NK-92 treated with Interleukin-12 subunit alpha and Interleukin-12 subunit beta, amount 100 ng/mL, for 24 hours (cell line): Measurements from ENCODE around the gene TPST2.
"Not testable (repeated sequence)": the region's sequence is repeated elsewhere in the genome, so short reads cannot be mapped to it uniquely, and the experiment has no call there.

Experiments
- DNase-seq: peaks from one replicate; lab custom pipeline; 2025; lab: John Stamatoyannopoulos, UW

Gene TPST2

GRCh38 chr22:26528518-26528917 is 61.4 kb downstream of the TPST2 start:
- not testable (repeated sequence) for DNase-seq

- no peak for DNase-seq
These were observed 62.1 kb downstream of the TPST2 start for GRCh38 chr22:26527574-26528465.

GRCh38 chr22:26527167-26527566 is 62.8 kb downstream of the TPST2 start:
- no peak for DNase-seq

- no peak for DNase-seq
These were observed 63.9 kb downstream of the TPST2 start for GRCh38 chr22:26525946-26526564.

GRCh38 chr22:26524870-26525269 is 65.1 kb downstream of the TPST2 start:
- no peak for DNase-seq

GRCh38 chr22:26522592-26522991 is 67.3 kb downstream of the TPST2 start:
- DNase-seq = no peak

- no peak for DNase-seq
These were observed 67.9 kb downstream of the TPST2 start for GRCh38 chr22:26522012-26522411.

GRCh38 chr22:26517429-26517828 is 72.5 kb downstream of the TPST2 start:
- DNase-seq = no peak

- no peak for DNase-seq
These were observed 73.4 kb downstream of the TPST2 start for GRCh38 chr22:26516503-26516902.

GRCh38 chr22:26515931-26516330 is 74.0 kb downstream of the TPST2 start:
- DNase-seq = no peak

- DNase-seq = no peak
These were observed 75.3 kb downstream of the TPST2 start for GRCh38 chr22:26514419-26515161.

- DNase-seq = no peak
These were observed 76.1 kb downstream of the TPST2 start for GRCh38 chr22:26513838-26514237.

- peak; percentile 79 for DNase-seq
These were observed 77.7 kb downstream of the TPST2 start, which contains the start of gene TFIP11 for GRCh38 chr22:26512149-26512793. Gene TFIP11, minus strand, starts transcription at chr22:26512473. Its CDS starts 2,201 bp downstream, at chr22:26510272.

GRCh38 chr22:26508148-26508547 is 81.8 kb downstream of the TPST2 start:
- DNase-seq = no peak

- DNase-seq = no peak
These were observed 86.2 kb downstream of the TPST2 start for GRCh38 chr22:26503758-26504157.

GRCh38 chr22:26502688-26503561 is 87.0 kb downstream of the TPST2 start:
- peak; percentile 59 for DNase-seq

GRCh38 chr22:26501996-26502395 is 87.9 kb downstream of the TPST2 start:
- DNase-seq = no peak

GRCh38 chr22:26499188-26499703 is 90.7 kb downstream of the TPST2 start:
- DNase-seq = no peak

- DNase-seq = no peak
These were observed 93.5 kb downstream of the TPST2 start for GRCh38 chr22:26496456-26496855.

GRCh38 chr22:26494506-26494905 is 95.4 kb downstream of the TPST2 start:
- no peak for DNase-seq

- DNase-seq = no peak
These were observed 97.7 kb downstream of the TPST2 start for GRCh38 chr22:26492220-26492619.
